GM10266 (cell line): Measurements from ENCODE around the gene TMEM91.
A peak's percentile ranks its signal among the peaks of the same experiment; 100 is the strongest.

Experiments used
- DNase-seq: peaks from one replicate; pipeline ENCODE4 v3.0.0; 2012; ENCODE audit errors: extremely low spot score
- TF ChIP-seq, protein P1 (sequence below): IDR thresholded peaks from 2 replicates; pipeline ENCODE4 v1.5.1; 2012; ENCODE audit warnings: mild to moderate bottlenecking, low read depth; ENCODE audit not compliant: control insufficient read depth, insufficient read depth; ENCODE audit errors: missing control alignments

TMEM91 gene

GRCh38 chr19:41384351-41384750 is 8.0 kb downstream of the TMEM91 start:
- DNase-seq = no peak

GRCh38 chr19:41386442-41386841 is 10.1 kb downstream of the TMEM91 start:
- DNase-seq = no peak
- TF ChIP-seq, protein P1, sequence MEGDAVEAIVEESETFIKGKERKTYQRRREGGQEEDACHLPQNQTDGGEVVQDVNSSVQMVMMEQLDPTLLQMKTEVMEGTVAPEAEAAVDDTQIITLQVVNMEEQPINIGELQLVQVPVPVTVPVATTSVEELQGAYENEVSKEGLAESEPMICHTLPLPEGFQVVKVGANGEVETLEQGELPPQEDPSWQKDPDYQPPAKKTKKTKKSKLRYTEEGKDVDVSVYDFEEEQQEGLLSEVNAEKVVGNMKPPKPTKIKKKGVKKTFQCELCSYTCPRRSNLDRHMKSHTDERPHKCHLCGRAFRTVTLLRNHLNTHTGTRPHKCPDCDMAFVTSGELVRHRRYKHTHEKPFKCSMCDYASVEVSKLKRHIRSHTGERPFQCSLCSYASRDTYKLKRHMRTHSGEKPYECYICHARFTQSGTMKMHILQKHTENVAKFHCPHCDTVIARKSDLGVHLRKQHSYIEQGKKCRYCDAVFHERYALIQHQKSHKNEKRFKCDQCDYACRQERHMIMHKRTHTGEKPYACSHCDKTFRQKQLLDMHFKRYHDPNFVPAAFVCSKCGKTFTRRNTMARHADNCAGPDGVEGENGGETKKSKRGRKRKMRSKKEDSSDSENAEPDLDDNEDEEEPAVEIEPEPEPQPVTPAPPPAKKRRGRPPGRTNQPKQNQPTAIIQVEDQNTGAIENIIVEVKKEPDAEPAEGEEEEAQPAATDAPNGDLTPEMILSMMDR = no peak

More at GRCh38 chr19:41384351-41384750, 8.0 kb downstream of the TMEM91 start:
- TF ChIP-seq, protein P1 = no peak

- TF ChIP-seq, protein P1 = no peak
- no peak for DNase-seq
Observed at GRCh38 chr19:41391618-41392017, 15.3 kb downstream of the TMEM91 start.

DNA sequence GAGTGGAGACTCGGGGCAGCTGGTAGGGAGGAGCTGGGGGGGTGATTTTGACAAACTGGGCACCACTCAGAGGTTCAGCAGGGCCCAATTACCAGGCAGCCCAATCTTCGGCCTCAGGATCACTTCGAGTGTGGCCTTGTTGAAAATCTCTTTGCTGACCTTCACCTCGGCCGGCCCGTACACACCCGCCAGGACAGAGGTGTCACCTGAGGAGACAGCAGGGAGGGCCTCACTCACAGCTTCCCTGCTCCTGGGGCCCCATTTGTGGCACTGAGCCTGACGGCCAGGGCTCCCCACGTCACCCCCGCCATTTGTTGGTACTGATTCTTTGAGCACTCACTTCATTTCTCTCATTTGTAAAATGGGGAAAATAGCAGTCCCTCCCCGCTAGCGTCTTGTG is 16.4 kb downstream of the TMEM91 start:
- TF ChIP-seq, protein P1 = no peak
- no peak for DNase-seq

- TF ChIP-seq, protein P1 = no peak
- no peak for DNase-seq
Observed at GRCh38 chr19:41395355-41395754, 19.0 kb downstream of the TMEM91 start.

DNA sequence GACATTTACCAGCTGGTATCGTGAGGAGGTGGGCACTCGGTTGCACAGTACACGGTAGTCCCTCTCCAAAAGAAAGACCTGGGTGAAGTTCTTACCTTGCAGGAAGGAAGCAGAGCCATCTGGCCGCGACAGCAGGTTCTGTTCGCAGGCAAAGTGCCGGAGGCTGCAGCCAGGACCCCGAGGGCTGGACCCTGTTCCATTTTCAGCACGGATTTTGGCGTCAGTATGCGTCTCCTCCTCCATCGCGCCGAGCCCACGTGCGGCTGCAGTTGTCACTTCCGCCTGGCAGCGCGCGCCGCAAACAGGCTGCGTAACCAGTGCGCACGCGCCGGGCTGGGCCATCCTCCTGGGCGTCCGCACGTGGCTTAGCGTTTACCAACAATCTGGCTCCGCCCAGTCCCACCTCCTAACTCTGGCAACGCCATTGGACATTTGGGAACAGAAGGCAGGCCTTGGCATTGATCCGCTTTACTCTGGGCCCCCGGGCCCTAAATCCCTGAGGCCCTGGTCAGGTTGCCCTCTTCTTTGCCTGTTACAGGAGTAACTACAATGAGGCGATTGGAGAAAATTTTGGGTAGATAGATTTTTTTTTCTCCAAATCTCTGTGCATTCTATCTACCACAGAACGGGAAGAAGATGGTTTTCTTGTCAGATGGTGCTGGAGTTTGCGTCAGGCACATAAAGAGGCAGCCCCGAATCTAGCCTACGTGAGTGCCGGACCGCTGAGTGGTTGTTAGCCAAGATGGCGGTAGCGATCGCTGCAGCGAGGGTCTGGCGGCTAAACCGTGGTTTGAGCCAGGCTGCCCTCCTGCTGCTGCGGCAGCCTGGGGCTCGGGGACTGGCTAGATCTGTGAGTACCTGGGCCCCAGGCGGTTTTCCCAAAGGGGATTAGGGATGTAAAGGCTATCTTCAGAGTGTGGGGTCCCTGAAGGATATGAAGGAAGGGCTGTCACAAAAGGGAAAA is 21.0 kb downstream of the TMEM91 start, which contains the start of the genes BCKDHA and EXOSC5:
BCKDHA (plus strand) TSS at position 733 of the 964 bp plus-strand sequence; CDS start at position 743, 10 bp downstream.
EXOSC5 (minus strand) TSS at position 274 of the 964 bp plus-strand sequence; CDS start at position 243, 31 bp downstream.
- DNase-seq = peak; percentile 97
- TF ChIP-seq, protein P1 = no peak

- DNase-seq = no peak
- TF ChIP-seq, protein P1 = no peak
Observed at GRCh38 chr19:41398050-41398418, 21.7 kb downstream of the TMEM91 start.
